Ectodermal cell (in vitro differentiated cells): ENCODE data around the gene UBXN7.

Source experiments
- H3K27ac ChIP-seq: 2 replicates; pipeline ENCODE4 v1.7.0; 2013; ENCODE audit warnings: mild to moderate bottlenecking, low read depth, low read length; ENCODE audit not compliant: insufficient read depth, poor library complexity, severe bottlenecking
- H3K27me3 ChIP-seq: 2 replicates; pipeline ENCODE4 v1.7.0; 2013; ENCODE audit warnings: mild to moderate bottlenecking, low read length; ENCODE audit not compliant: insufficient read depth, control insufficient read depth, poor library complexity, severe bottlenecking
- H3K36me3 ChIP-seq: one replicate; pipeline ENCODE4 v1.7.0; 2013; ENCODE audit warnings: low read length; ENCODE audit not compliant: control insufficient read depth, insufficient read depth
- H3K4me1 ChIP-seq: one replicate; pipeline ENCODE4 v1.7.0; 2013; ENCODE audit warnings: low read length; ENCODE audit not compliant: control insufficient read depth, insufficient read depth
- H3K4me3 ChIP-seq: 2 replicates; pipeline ENCODE4 v1.7.0; 2013; ENCODE audit warnings: low read depth, low read length, control low read depth; ENCODE audit not compliant: insufficient read depth
- H3K9me3 ChIP-seq: 2 replicates; pipeline ENCODE4 v1.7.0; 2013; ENCODE audit warnings: mild to moderate bottlenecking, low read length, moderate library complexity; ENCODE audit not compliant: control insufficient read depth
- WGBS, 2 experiments: methylation state at CpG; one replicate each; pipeline ENCODE4 v1.1.7; 2013; ENCODE audit warnings: missing lambda C conversion rate in 2 of 2; 5-methylcytosine and 5-hydroxymethylcytosine counted together

UBXN7 gene

DNA sequence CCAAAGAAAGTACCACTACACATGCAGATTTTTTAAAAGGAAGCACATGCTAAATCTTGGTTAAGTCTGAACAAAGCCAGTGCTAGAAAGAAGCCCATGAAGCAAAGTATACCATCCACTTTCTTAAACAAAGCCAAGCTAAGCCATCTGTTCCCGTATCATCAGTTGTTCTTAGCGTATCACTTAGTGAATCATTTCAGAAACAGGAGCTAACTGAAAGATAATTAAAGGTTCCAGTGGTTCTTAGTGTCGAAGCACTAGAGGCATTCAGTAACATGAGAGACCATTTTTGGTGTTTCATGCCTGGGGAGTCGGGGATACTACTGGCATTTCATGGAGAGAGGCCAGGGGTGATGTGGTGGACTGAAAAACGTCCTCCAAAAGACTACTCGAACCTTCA lies 12.8 kb downstream of the UBXN7 start:
- 94 to 98% methylated on average over 6 of the region's 6 CpGs for WGBS, 2 experiments
- H3K9me3 ChIP-seq, result no peaks in the 10 kb centered on the region
- H3K27me3 ChIP-seq, result no peaks in the 10 kb centered on the region
- no peaks in the 10 kb centered on the region for H3K36me3 ChIP-seq
- no peak overlapping the region for H3K27ac ChIP-seq
- H3K4me3 ChIP-seq, result no peak overlapping the region
- H3K4me1 ChIP-seq, result no peaks in the 10 kb centered on the region

DNA sequence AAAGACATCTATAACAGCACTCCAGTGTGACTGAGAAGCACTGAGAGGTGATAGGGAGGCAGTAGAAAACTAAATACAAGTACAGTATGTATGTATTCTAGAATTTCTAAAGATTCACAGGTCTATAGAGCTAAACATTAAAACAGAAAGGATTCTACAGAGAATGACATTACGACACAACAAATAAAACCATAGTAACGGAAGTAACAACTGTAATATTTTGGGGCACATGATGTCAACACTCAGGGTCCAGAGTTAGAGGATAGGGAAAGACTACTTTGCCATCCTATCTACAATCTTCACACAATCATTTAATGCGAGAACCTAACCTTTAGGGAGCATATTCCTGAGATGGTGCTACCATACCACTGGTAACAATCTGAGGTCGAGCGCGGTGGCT lies 13.6 kb downstream of the UBXN7 start:
- 92 to 93% methylated on average over 6 of the region's 6 CpGs for WGBS, 2 experiments
- Histone ChIP-seq H3K27ac (no peak overlapping the region), H3K9me3 (no peaks in the 10 kb centered on the region), H3K4me3 (no peak overlapping the region), H3K27me3 (no peaks in the 10 kb centered on the region), H3K4me1 (no peaks in the 10 kb centered on the region), H3K36me3 (no peaks in the 10 kb centered on the region)

DNA sequence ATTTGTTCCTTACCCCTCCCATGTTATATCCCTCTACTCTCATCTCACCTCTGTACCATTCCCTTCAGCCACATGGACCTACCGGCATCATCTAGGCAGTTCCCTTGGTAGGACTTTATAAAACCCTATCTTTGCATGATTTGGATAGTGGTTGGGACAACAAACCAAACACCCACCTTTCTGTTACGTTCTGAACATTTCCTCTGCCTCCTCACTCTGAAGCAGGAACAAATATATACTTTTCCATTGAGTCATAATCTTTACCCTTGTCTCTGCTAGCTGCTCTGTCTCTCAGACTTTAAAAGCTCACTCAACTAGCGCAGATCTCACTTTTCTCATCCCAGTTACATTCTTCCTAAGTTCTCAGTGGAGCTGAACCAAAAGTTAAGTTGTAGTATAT lies 17.8 kb downstream of the UBXN7 start:
- no peaks in the 10 kb centered on the region for H3K9me3 ChIP-seq
- 95% methylated on average over 3 of the region's 3 CpGs for WGBS, 2 experiments
- H3K27me3 ChIP-seq, result no peaks in the 10 kb centered on the region
- peaks cover 4% of the 10 kb centered on the region for H3K36me3 ChIP-seq
- H3K4me3 ChIP-seq, result no peak overlapping the region
- no peaks in the 10 kb centered on the region for H3K4me1 ChIP-seq
- H3K27ac ChIP-seq, result no peak overlapping the region

DNA sequence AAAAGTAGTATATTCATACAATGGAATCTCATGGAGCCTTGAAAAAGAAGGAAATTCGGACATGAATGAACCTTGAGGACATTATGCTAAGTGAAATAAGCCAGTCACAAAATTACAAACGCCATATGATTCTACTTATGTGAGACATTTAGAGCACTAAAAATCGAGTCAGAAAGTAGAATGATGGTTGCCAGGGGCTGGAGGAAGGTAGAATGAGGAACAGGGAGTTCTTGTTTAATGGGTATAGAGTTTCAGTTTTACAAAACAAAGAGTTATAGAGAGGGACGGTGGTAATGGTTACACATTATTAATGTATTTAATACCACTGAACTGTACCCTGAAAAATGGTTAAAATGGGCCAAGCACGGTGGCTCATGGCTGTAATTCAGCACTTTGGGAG lies 19.5 kb downstream of the UBXN7 start:
- no peaks in the 10 kb centered on the region for H3K4me1 ChIP-seq
- WGBS, 2 experiments, result 92 to 94% methylated on average over 5 of the region's 5 CpGs
- H3K27ac ChIP-seq, result no peak overlapping the region
- H3K36me3 ChIP-seq, result peaks cover 4% of the 10 kb centered on the region
- H3K4me3 ChIP-seq, result no peak overlapping the region
- no peaks in the 10 kb centered on the region for H3K9me3 ChIP-seq
- H3K27me3 ChIP-seq, result no peaks in the 10 kb centered on the region

DNA sequence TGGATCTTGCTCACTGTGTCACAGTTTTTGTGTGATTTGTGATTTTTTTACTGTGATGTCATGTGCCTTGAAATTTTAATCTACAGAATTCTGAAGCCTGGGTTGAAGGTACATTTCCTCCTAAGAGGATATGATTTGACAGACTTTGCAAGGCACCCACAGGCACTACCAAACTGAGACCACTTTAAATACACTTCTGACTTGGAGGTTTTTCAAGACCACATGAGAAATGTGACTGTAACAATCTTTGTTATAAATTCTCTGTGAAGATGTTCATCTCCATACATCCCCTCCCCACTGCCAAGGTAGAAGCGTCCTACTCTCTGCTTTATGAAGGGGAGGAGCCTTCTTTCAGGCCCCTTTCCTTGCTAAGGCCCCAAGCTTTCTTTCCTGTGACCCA lies 22.8 kb downstream of the UBXN7 start:
- H3K4me1 ChIP-seq, result no peaks in the 10 kb centered on the region
- H3K27me3 ChIP-seq, result no peaks in the 10 kb centered on the region
- no peak overlapping the region for H3K4me3 ChIP-seq
- 100% methylated on average over 1 of the region's 1 CpG for WGBS, 2 experiments
- H3K36me3 ChIP-seq, result peaks cover 17% of the 10 kb centered on the region
- no peak overlapping the region for H3K27ac ChIP-seq
- no peaks in the 10 kb centered on the region for H3K9me3 ChIP-seq

DNA sequence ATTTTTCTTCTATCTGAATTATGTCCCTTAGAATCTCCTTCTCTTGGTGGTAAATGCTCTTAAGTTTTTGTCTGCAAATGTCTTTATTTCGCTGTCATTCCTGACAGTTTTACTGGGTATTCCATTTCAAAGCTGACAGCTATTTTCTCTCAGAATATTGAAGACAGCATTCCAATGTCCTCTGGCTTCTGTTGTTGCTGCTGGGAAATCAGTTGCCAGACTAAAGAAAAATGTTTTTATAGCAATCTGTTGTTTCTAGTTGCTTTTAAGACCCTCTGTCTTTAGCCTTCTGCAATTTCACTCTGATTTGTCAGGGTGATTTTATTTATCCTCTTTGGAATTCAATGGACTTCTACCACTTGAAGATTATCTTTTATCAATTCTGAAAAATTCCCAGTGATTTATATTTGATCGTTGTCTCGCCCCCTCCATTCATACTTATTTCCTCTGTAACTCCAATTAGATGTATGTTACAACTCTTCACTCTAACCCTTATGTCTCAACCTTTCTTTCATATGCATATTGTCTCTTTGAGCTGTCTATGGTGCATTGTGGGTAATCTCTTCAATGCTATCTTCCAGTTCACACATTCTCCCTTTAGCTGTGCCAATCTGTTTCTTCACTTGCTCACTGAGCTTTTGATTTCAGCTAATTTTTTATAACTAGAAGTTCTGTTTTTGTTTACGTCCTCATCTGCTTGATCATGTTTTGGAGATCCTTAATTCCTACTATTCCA lies 23.5 kb downstream of the UBXN7 start:
- H3K4me1 ChIP-seq, result no peaks in the 10 kb centered on the region
- H3K36me3 ChIP-seq, result peaks cover 17% of the 10 kb centered on the region
- no peaks in the 10 kb centered on the region for H3K27me3 ChIP-seq
- no peak overlapping the region for H3K27ac ChIP-seq
- no peak overlapping the region for H3K4me3 ChIP-seq
- 97 to 100% methylated on average over 4 of the region's 4 CpGs for WGBS, 2 experiments
- H3K9me3 ChIP-seq, result no peaks in the 10 kb centered on the region

DNA sequence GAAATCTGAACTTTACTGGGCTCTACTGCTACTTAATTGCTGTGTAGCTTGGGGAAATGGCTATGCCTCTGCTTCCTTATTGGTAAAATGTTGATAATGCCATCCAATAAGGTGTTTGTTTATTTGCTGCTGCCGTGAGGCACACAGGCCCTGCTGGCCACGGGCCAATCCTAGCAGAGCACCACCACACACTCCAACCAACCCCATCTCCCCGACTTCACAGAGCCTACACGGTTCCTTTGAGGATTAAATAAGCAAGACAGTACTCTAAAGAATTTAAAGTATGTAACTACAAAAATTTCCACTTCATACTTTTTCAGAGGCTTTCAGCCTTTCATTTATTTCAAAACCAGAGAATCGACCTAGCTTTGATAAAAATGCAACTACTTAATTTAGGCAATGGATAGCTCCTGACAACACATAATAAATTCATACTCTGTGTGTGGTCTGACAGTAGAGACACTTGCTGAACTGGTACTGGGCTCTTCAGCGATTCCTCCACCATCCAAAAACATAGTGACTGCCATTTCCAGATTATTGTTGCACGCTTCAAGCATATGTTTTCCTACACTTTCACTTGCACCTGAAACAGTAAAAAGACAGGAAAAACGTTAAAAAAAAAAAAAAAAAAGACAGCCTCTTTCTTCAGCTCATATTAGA lies 25.3 kb downstream of the UBXN7 start:
- no peak overlapping the region for H3K4me3 ChIP-seq
- 92 to 94% methylated on average over 8 of the region's 8 CpGs for whole genome bisulfite sequencing, 2 experiments
- H3K4me1 ChIP-seq, result no peaks in the 10 kb centered on the region
- no peaks in the 10 kb centered on the region for H3K27me3 ChIP-seq
- peaks cover 14% of the 10 kb centered on the region for H3K36me3 ChIP-seq
- H3K27ac ChIP-seq, result no peak overlapping the region
- no peaks in the 10 kb centered on the region for H3K9me3 ChIP-seq

DNA sequence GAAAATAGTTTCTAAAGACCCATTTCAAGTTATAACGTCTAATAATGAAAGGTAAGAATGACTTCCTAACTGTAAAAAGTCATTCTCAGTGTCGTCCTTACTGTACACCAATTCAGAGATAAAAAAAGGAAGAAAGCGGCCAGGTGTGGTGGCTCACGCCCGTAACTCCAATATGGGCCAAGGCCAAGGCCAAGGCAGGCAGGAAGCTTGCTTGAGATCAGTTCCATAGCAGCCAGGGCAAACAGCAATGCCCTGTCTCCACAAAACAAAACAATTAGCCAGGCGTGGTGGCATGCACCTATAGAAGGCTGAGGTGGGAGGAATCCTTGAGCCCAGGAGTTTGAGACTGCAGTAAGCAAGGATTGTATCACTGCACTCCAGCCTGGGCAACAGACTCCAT lies 31.9 kb downstream of the UBXN7 start:
- Histone ChIP-seq H3K4me1 (no peaks in the 10 kb centered on the region), H3K27ac (no peak overlapping the region), H3K36me3 (peaks cover 33% of the 10 kb centered on the region), H3K9me3 (no peaks in the 10 kb centered on the region), H3K4me3 (no peak overlapping the region), H3K27me3 (no peaks in the 10 kb centered on the region)
- 95 to 96% methylated on average over 6 of the region's 6 CpGs for WGBS, 2 experiments

DNA sequence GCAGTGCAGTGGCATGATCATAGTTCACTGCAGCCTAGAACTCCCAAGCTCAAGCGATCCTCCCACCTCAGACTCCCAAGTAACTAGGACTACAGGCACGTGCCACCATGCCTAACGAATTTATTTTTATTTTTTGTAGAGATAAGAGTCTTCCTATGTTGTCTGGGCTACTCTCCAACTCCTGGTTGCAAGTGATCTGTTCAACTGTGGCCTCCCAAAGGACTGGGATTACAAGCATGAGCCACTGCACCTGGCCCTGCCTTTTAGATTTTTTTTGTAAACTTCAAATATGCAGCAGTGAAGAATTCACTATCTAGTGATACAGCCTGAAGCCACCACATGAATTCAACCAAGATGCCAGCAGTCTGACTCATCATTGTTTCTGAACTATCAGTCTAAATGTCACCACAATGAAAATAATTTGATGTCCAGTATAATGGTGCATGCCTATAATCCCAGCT lies 32.7 kb downstream of the UBXN7 start:
- Histone ChIP-seq H3K27ac (no peak overlapping the region), H3K4me3 (no peak overlapping the region), H3K4me1 (no peaks in the 10 kb centered on the region), H3K9me3 (no peaks in the 10 kb centered on the region), H3K27me3 (no peaks in the 10 kb centered on the region), H3K36me3 (peaks cover 26% of the 10 kb centered on the region)
- 90 to 100% methylated on average over 2 to 3 of the region's 3 CpGs for WGBS, 2 experiments

DNA sequence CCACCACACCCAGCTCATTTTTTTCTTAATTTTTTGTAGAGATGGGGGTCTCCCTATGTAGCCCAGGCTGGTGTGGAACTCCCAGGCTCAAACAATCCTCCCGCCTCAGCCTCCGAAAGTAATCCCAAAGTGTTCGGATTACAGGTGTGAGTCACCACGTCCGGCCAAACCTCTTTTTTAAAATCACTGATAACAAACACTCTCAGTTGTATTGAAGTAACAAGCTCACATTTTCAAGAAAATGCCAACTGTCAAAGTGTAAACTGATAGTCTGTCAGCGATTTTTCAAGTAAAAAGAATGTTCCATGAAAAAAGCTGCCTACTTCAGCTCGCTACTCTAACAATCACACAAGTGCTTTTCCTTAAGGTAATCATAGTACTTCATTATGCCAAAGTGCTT lies 33.4 kb downstream of the UBXN7 start:
- Histone ChIP-seq H3K27me3 (no peaks in the 10 kb centered on the region), H3K27ac (no peak overlapping the region), H3K4me1 (no peaks in the 10 kb centered on the region), H3K9me3 (no peaks in the 10 kb centered on the region), H3K4me3 (no peak overlapping the region), H3K36me3 (peaks cover 26% of the 10 kb centered on the region)
- WGBS, 2 experiments, result 95 to 98% methylated on average over 7 of the region's 7 CpGs
